K562 (cell line): Measurements from ENCODE around the gene DIPK1A.

Experiments used
- CEBPZ ChIP-seq: fragments of 150-350 bp; IDR thresholded peaks from 2 replicates; pipeline ENCODE4 v1.6.1; 2014; ENCODE audit warnings: low read depth, mild to moderate bottlenecking, low read length, borderline replicate concordance
- FOSL1 ChIP-seq: fragments of 200-800 bp; sonication (Bioruptor generic); conservative IDR thresholded peaks from 2 replicates; pipeline ENCODE4 v1.6.1; 2016; ENCODE audit warnings: missing genetic modification characterization, missing compliant biosample characterization
- FOXJ3 ChIP-seq: sonication (generic); formaldehyde crosslinking; IDR thresholded peaks from 2 replicates; pipeline ENCODE4 v1.4.0; 2020; ENCODE audit warnings: mild to moderate bottlenecking, missing genetic modification reagents
- RAD51 ChIP-seq: fragments of 450-650 bp; IDR thresholded peaks from 2 replicates; pipeline ENCODE4 v1.7.1; 2016; ENCODE audit warnings: low read depth, mild to moderate bottlenecking, borderline replicate concordance
- SIN3A ChIP-seq, 2 experiments: fragments of 150-350 bp in 1 of 2; IDR thresholded peaks; 2 replicates each; pipeline ENCODE4 v1.6.1; 2011 to 2016; ENCODE audit warnings: borderline replicate concordance in 2 of 2, low read depth in 2 of 2, low read length in 2 of 2, mild to moderate bottlenecking in 2 of 2, moderate library complexity in 2 of 2; ENCODE audit not compliant: control insufficient read depth in 1 of 2
- TCF7L2 ChIP-seq: fragments of 150-350 bp; IDR thresholded peaks from 2 replicates; pipeline ENCODE4 v1.6.1; 2016; ENCODE audit warnings: low read depth, mild to moderate bottlenecking, low read length, moderate library complexity
- ZBTB33 ChIP-seq: sonication (generic); formaldehyde crosslinking; IDR thresholded peaks from 2 replicates; pipeline ENCODE4 v1.8.1; 2023; ENCODE audit warnings: mild to moderate bottlenecking, missing genetic modification reagents
- ZNF561 ChIP-seq: fragments of 450-650 bp; formaldehyde crosslinking; conservative IDR thresholded peaks from 2 replicates; pipeline ENCODE4 v1.4.0; 2020; ENCODE audit warnings: mild to moderate bottlenecking, moderate library complexity
- ZNF655 ChIP-seq: fragments of 250-450 bp; sonication (Bioruptor Pico); IDR thresholded peaks from 2 replicates; pipeline ENCODE4 v1.5.0; 2021

GRCh38 chr1:92957030-92957734 lies 4.1 kb downstream of the DIPK1A start:
- TF ChIP-seq TCF7L2 (no peak), CEBPZ (no peak), ZNF561 (CRISPR knock-in tag) (no peak), FOSL1 (peak; percentile 84), ZNF655 (CRISPR knock-in tag) (no peak), SIN3A (IDR thresholded peaks at IDR 0.05; ENCODE audit: borderline replicate concordance in 2 of 2, control insufficient read depth in 1 of 2, low read depth in 2 of 2, low read length in 2 of 2) (no peak), FOXJ3 (CRISPR knock-in tag) (no peak), ZBTB33 (CRISPR knock-in tag) (no peak), RAD51 (peak; percentile 21; the same call in 1 of the 2 replicates)
